ENCODE measurements around the gene KCNH1.

- TF ChIP-seq MAX (IDR thresholded peaks at IDR 0.05) (no peak), CTCF (IDR thresholded peaks at IDR 0.05) (no peak), POLR2A (IDR thresholded peaks at IDR 0.05; ENCODE audit: low read length) (no peak), SMC3 (IDR thresholded peaks at IDR 0.05) (no peak), HMGXB4 (CRISPR knock-in tag; IDR thresholded peaks at IDR 0.05; ENCODE audit: borderline replicate concordance) (no peak), REST (IDR thresholded peaks at IDR 0.05) (no peak), RFX5 (IDR thresholded peaks at IDR 0.05) (no peak), MYC (IDR thresholded peaks at IDR 0.05; ENCODE audit: borderline replicate concordance, low read length) (no peak), PBX3 (IDR thresholded peaks at IDR 0.05) (no peak), POLR2AphosphoS2 (conservative IDR thresholded peaks at IDR 0.05; ENCODE audit: low read length) (no peak), RCOR1 (IDR thresholded peaks at IDR 0.05; ENCODE audit: low read depth, low read length) (no peak), CHD4 (IDR thresholded peaks at IDR 0.05; ENCODE audit: borderline replicate concordance) (no peak), CEBPB (IDR thresholded peaks at IDR 0.05) (no peak), SREBF2 (IDR thresholded peaks at IDR 0.05) (no peak)
Observed at GRCh38 chr1:210775289-210775688, 358.7 kb downstream of the KCNH1 start.

Measured in A549 (cell line).